ENCODE measurements around the gene UMODL1.

The UMODL1 gene

DNA sequence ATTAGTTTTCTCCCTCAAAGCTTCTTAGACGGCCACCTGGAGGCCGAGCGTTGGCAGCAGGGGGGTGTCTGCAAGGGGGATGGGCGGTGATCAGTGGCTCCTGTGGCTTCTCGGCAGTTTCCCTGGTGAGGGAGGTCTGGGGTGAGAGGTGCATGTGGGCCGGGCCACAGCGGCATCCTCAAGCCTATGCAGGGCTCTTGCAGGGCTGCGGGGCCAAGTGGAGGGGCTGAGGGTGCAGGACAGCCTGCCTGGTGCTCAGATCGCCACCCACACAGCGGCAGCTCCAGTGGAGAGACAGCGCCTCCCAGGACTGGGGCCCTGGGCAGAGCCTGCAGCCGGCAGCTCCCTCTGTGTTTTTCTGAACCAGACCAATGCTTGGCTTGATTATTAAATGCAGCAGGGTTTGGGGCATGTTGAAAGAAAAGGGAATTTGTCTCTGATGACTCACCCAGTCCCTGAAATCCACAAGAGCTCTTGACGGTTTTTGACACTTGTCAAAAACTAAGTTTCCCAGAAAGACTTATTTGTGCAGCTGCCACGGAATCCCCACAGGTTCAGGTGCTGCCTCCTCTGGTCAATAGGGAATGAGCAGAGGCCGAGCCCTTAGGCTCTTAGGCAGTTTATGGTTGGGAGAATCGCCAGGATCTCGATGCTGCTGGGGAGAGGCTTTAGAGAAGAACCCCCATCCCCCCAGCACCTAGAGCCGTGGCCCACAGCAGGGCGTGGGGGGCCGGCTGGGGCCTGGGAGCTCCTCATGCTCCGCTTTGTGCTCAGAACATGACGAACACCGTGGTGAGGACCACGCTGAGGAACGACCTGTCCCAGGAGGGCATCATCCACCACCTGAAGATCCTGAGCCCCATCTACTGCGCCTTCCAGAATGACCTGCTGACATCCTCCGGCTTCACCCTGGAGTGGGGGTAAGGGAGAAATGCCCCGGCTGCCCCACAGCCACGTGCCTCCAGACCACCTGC is 54.7 kb downstream of the UMODL1 start:
- H3K4me1 ChIP-seq = no peaks in the 10 kb centered on the region
- in situ Hi-C loops (cut with MboI; ENCODE audit: low sequenced_read_pairs) = no loop called here
- DNase-seq (ENCODE audit: low spot score in 2 of 2) = no peak

DNA sequence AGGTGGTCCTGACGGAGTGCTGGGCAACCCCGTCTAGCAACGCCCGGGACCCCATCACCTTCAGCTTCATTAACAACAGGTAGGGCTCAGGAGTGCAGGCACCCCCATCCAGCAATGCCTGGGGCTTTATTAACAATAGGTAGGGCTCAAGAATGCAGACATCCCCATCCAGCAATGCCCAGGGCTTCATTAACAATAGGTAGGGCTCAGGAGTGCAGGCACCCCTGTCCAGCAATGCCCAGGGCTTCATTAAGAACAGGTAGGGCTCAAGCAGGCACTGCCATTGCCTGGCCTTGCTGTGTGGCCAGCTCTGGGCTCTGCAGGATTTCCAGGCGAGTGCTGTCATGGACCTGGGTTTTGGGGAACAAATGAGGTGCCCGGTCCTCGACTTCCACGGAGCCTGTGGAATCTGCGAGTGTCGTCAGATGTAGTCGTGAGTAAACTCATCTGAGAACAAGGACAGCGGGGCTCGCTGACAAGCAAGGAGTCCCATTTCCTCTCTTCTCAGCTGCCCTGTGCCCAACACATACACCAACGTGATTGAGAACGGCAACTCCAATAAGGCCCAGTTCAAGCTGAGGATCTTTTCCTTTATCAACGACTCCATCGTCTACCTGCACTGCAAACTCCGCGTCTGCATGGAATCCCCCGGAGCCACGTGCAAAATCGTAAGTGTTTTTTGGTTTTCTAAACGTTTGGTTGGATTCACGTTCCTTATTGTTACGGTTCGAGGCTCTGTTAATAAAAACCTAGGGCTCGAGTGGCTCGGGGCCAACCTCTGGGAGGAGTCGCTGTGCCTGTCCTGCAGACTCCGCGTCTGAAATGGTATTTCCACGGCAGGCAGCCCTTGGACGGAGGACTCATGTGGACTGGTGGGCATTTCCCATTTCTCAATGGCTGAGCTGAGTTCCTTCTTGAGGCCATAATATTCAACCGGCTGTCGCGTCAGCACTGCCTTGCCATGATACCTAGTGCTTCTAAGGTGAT is 56.3 kb downstream of the UMODL1 start:
- no peaks in the 10 kb centered on the region for H3K27me3 ChIP-seq (ENCODE audit: low read depth)
- H3K4me3 ChIP-seq = no peak overlapping the region
- DNase-seq (ENCODE audit: low spot score in 2 of 2) = no peak
- in situ Hi-C loops (cut with MboI; ENCODE audit: low sequenced_read_pairs) = no loop called here
- H3K9me3 ChIP-seq = no peaks in the 10 kb centered on the region
- no peaks in the 10 kb centered on the region for H3K36me3 ChIP-seq (replicated peaks)
- no peaks in the 10 kb centered on the region for H3K4me1 ChIP-seq

More for the DNA sequence above, 54.7 kb downstream of the UMODL1 start:
- Histone ChIP-seq H3K9me3 (no peaks in the 10 kb centered on the region), H3K36me3 (replicated peaks) (no peaks in the 10 kb centered on the region), H3K27me3 (ENCODE audit: low read depth) (no peaks in the 10 kb centered on the region), H3K4me3 (no peak overlapping the region)

DNA sequence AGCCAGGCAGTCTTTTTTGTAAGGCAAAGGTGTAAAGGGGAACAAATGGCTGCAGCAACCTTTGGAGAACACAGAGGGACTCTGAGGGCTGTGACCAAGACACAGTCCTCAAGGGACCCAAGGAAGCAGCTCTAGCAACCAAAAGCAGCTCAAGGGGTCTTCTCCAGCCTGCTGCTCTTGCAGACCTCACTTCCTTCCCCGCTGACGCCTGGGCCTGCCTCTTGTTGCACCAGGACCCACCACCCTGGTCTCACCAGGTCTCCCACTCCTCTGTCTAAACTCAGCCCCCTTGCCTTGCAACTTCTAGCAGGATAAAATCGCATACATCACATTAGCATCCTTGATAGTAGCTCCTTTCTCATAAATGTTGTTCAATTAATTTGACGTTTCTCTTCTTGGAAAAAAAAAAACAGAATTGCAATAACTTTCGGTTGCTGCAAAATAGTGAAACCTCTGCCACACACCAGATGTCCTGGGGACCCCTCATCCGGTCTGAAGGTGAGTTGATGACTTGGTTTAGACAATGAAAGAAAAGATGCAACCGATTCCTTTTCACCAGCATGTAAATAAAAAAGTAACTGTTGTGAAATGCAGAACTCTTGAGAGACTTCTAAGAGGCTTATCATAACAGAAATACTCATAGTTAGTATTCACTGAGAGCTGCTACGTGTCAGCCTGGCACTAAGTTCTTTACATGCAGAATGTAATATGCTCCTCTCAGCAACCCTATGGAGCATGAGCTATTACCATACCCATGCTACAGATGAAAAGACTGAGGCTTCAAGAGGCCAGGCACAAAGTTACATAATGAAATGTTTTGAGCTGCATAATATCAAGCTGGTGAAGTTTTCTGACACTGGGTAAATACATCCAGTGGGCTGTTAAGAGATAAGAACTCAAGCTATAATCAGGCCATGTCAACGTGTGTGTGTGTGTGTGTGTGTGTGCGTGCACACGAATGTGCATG is 58.5 kb downstream of the UMODL1 start:
- H3K4me3 ChIP-seq = no peak overlapping the region
- DNase-seq (ENCODE audit: low spot score in 2 of 2) = no peak
- H3K9me3 ChIP-seq = no peaks in the 10 kb centered on the region
- H3K36me3 ChIP-seq (replicated peaks) = no peaks in the 10 kb centered on the region
- H3K27me3 ChIP-seq (ENCODE audit: low read depth) = no peaks in the 10 kb centered on the region
- in situ Hi-C loops (cut with MboI; ENCODE audit: low sequenced_read_pairs) = no loop called here
- H3K4me1 ChIP-seq = no peaks in the 10 kb centered on the region

DNA sequence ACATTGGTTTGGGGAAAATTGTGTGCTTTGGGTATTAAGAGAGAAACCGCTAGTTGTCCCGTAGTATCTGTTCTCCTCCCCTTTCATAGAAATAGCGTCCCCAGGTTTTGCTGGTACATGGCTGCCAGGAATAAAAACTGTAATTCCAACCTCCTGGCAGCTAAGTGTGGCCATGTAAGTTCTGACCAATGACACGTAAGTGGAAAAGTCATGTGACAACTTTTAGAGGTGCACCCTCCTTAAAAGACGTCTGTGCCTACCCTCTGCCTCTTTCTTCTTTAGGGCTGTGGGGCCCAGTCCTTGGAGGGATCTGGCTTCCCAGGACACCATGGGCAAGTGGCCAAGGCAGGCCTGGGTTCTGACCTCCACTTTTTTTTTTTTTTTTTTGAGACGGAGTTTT is 59.3 kb downstream of the UMODL1 start:
- Histone ChIP-seq H3K9me3 (no peaks in the 10 kb centered on the region), H3K4me3 (no peak overlapping the region), H3K27me3 (ENCODE audit: low read depth) (no peaks in the 10 kb centered on the region), H3K4me1 (no peaks in the 10 kb centered on the region), H3K36me3 (replicated peaks) (no peaks in the 10 kb centered on the region)
- in situ Hi-C loops (cut with MboI; ENCODE audit: low sequenced_read_pairs) = no loop called here
- DNase-seq (ENCODE audit: low spot score in 2 of 2) = no peak

DNA sequence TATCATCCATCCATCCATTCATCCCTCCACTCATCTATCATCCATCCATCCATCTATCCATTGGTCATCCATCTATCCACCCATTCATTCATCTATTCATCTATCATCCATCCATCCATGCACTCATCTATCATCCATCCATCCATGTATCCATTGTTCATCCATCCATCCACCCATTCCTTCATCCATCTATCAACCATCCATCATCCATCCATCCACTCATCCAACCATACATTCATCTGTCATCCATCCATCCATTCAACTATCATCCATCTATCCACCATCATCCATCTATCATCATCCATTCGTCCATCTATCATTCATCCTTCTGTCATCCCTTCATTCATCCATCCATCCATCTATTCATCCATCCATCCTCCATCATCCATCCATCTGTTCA is 61.1 kb downstream of the UMODL1 start:
- no peaks in the 10 kb centered on the region for H3K36me3 ChIP-seq (replicated peaks)
- no peaks in the 10 kb centered on the region for H3K4me1 ChIP-seq
- H3K27me3 ChIP-seq (ENCODE audit: low read depth) = no peaks in the 10 kb centered on the region
- in situ Hi-C loops (cut with MboI; ENCODE audit: low sequenced_read_pairs) = no loop called here
- no peaks in the 10 kb centered on the region for H3K9me3 ChIP-seq
- no peak for DNase-seq (ENCODE audit: low spot score in 2 of 2)
- H3K4me3 ChIP-seq = no peak overlapping the region

DNA sequence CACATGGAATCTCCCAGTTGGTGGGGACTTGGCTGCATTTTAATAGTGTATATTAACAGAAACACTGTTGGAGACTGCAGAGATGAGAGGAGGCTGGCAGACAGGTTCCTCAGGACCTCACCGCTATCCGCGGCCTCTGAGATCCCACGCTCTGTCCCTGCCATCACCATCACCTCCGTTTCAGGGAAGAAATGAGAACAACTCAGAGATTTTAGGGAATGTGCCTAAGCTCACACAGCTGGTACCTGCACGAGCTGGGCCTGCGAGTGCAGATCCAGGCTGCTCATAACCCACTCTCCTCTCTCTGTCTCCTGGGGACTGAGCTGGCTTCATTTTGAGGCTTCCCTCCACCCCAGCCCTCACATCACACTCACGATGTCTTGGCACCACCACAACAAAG is 62.0 kb downstream of the UMODL1 start:
- H3K4me1 ChIP-seq = no peaks in the 10 kb centered on the region
- no peak for DNase-seq (ENCODE audit: low spot score in 2 of 2)
- in situ Hi-C loops (cut with MboI; ENCODE audit: low sequenced_read_pairs) = no loop called here
- no peaks in the 10 kb centered on the region for H3K9me3 ChIP-seq
- no peaks in the 10 kb centered on the region for H3K36me3 ChIP-seq (replicated peaks)
- H3K4me3 ChIP-seq = no peak overlapping the region
- no peaks in the 10 kb centered on the region for H3K27me3 ChIP-seq (ENCODE audit: low read depth)

DNA sequence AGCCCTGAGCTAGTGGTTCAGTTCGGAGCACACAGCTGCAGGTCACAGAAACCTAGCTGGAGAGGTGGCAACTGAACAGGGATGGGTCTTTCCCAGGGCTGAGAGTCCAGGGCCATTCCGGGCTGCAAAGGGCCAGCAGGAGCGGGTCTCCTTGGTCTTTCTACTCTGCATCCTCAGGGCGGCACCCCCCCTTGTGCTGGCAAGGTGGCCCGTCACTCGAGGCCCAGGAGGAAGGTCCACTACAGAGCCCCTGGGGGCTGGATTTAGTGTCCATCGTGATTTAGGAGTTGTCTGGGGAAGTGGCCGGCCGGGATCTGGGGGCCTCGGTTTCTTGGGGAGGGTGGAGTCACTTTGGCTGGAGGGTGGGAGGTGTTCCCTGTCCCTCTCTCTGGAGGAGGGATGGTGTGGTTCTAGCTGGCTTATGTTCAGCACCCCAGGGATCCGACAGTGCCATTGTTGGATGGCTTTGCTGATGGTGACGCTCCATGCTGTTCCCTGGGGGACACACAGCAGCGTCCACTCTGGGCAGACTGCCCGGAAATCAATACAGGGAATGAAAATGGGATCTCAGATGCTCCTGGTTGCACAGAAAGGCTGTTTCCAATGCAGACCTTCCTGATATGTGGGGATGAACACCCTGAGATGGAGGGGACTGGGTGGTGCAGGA is 64.4 kb downstream of the UMODL1 start:
- Histone ChIP-seq H3K4me1 (no peaks in the 10 kb centered on the region), H3K36me3 (replicated peaks) (no peaks in the 10 kb centered on the region), H3K9me3 (no peaks in the 10 kb centered on the region), H3K4me3 (no peak overlapping the region), H3K27me3 (ENCODE audit: low read depth) (no peaks in the 10 kb centered on the region)
- in situ Hi-C loops (cut with MboI; ENCODE audit: low sequenced_read_pairs) = no loop called here
- DNase-seq (ENCODE audit: low spot score in 2 of 2) = no peak

DNA sequence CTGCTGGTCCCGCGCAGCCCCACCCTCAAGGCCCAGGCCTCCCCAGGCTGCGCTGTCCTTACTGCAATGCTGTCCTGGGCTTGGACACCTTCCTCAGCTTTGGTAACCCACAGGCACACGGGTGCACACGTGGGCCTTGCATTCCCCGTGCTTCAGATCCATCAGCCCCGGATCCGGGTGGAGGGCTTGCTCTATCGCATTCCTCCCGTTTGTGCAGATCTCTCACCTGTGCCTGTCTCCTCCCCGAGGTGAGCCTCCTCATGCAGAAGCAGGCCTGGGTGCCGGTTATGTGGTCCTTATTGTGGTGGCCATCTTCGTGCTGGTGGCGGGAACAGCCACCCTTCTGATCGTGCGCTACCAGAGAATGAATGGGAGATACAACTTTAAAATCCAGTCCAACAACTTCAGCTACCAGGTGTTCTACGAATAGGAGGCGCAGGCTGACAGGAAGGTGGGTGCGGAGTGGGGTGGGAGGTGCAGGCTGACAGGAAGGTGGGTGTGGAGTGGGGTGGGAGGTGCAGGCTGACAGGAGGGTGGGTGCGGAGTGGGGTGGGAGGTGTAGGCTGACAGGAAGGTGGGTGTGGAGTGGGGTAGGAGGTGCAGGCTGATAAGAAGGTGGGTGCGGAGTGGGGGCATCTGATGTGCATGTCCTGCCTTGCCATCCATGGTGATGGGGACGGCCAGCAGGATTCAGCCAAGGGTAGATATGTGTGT is 66.2 kb downstream of the UMODL1 start:
- DNase-seq (ENCODE audit: low spot score in 2 of 2) = no peak
- in situ Hi-C loops (cut with MboI; ENCODE audit: low sequenced_read_pairs) = no loop called here
- no peak overlapping the region for H3K4me3 ChIP-seq
- H3K36me3 ChIP-seq (replicated peaks) = no peaks in the 10 kb centered on the region
- no peaks in the 10 kb centered on the region for H3K9me3 ChIP-seq
- H3K27me3 ChIP-seq (ENCODE audit: low read depth) = no peaks in the 10 kb centered on the region
- H3K4me1 ChIP-seq = no peaks in the 10 kb centered on the region

DNA sequence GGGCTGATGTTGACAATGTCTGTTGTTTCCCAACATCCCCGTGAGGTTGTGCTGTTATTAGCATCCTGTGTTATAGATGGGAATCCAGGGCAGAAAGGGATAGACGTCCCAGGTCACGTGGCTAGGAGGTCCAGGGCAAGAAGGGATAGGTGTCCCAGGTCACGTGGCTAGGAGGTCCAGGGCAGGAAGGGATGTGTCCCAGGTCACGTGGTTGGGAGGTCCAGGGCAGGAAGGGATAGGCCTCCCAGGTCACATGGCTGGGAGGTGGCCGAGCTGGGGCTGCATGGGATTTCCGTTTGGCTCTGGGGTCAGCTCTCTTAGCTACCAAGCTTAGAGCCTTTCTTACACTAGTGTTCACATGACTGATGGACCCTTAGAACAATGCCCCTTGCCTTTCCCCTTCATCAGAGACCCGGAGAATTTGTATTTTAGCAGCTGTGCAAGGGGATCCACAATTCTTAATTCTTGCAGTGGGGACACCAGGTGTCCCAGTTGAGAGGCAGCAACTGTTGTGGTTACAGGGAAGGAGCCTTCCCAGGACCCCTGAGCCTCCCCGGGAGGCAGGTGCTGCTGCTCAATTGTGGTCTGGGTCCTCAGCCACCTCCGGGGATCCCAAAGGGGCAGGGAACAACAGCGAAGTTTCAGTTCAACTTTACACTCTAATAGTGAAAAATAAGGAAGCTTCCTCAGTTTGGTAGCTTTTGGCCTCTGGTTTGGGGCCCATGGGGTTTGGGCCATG is 69.2 kb downstream of the UMODL1 start:
- Histone ChIP-seq H3K27me3 (ENCODE audit: low read depth) (no peaks in the 10 kb centered on the region), H3K4me1 (no peaks in the 10 kb centered on the region), H3K36me3 (replicated peaks) (no peaks in the 10 kb centered on the region), H3K4me3 (no peak overlapping the region), H3K9me3 (no peaks in the 10 kb centered on the region)
- in situ Hi-C loops (cut with MboI; ENCODE audit: low sequenced_read_pairs) = no loop called here
- no peak for DNase-seq (ENCODE audit: low spot score in 2 of 2)

DNA sequence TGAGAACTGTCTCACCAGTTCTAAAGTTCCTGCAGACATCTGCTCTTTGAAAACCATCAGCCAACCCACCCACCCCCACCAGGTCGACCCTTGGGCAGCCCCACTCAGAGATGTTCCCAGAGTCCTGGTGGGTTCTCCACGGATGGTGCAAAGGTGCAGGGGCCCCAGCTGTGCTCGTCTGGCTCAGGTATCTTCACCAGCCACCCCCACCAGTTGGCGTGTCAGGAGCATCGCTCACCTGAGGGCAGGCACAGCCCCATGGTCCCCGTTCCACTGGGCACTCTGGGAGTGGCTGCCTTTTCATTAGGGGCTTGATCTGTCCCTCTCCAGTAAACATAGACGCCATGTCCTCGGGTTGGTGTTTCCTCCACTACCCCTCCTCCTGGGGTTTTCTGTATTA is 70.5 kb downstream of the UMODL1 start:
- DNase-seq (ENCODE audit: low spot score in 2 of 2) = no peak
- no peaks in the 10 kb centered on the region for H3K9me3 ChIP-seq
- H3K27me3 ChIP-seq (ENCODE audit: low read depth) = no peaks in the 10 kb centered on the region
- in situ Hi-C loops (cut with MboI; ENCODE audit: low sequenced_read_pairs) = no loop called here
- no peak overlapping the region for H3K4me3 ChIP-seq
- no peaks in the 10 kb centered on the region for H3K36me3 ChIP-seq (replicated peaks)
- H3K4me1 ChIP-seq = no peaks in the 10 kb centered on the region

DNA sequence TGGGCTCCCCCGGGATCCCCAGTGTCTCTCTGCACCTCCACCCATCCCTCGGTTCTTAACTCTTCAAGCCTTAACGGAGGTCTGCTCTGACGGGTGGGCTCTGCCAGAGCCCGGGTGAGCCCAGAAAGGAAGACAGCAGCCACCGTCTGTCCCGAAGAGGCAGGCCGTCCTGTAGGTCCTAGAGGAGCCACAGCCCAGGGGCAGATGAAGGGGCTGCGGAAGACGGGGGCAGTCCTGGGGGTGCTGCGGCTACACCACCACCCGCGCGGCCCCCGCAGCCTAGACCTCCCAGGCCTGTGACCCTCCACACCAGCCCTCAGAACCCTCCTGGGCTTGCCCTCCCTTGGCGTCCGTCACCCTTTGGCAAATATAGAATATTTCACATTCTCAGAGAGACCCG is 71.0 kb downstream of the UMODL1 start:
- Histone ChIP-seq H3K4me3 (no peak overlapping the region), H3K27me3 (ENCODE audit: low read depth) (no peaks in the 10 kb centered on the region), H3K4me1 (no peaks in the 10 kb centered on the region), H3K36me3 (replicated peaks) (no peaks in the 10 kb centered on the region), H3K9me3 (no peaks in the 10 kb centered on the region)
- DNase-seq (ENCODE audit: low spot score in 2 of 2) = no peak
- in situ Hi-C loops (cut with MboI; ENCODE audit: low sequenced_read_pairs) = no loop called here

DNA sequence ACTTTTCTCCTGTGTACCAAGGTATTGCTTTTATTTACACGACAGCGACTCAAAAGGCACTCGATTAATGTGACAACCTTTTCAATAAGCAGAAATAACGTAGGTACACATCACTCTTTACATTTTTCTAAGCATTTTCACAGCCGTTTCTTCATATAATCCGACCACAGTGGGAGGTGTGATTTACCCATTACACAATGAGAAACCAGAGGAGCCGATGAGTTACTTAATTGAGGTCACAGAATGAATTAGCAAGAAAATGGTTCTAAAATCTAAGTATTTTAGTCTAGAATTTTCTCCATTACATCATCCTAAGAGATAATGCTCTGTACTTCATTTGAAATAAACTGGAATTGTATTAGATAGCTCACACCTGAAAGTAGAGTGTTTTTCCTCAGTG is 71.5 kb downstream of the UMODL1 start:
- in situ Hi-C loops (cut with MboI; ENCODE audit: low sequenced_read_pairs) = no loop called here
- Histone ChIP-seq H3K9me3 (no peaks in the 10 kb centered on the region), H3K4me1 (no peaks in the 10 kb centered on the region), H3K27me3 (ENCODE audit: low read depth) (no peaks in the 10 kb centered on the region), H3K36me3 (replicated peaks) (no peaks in the 10 kb centered on the region), H3K4me3 (no peak overlapping the region)
- no peak for DNase-seq (ENCODE audit: low spot score in 2 of 2)
